HL-60 (cell line): ENCODE results near the gene CYP27C1.

Experiments used
- POLR2AphosphoS5 ChIP-seq: IDR thresholded peaks from 2 replicates; pipeline ENCODE4 v1.6.1; 2012; ENCODE audit warnings: low read depth
- REST ChIP-seq: IDR thresholded peaks from 2 replicates; pipeline ENCODE4 v1.6.1; 2012; ENCODE audit warnings: low read depth; ENCODE audit not compliant: insufficient replicate concordance
- TF ChIP-seq, protein P1 (sequence below): IDR thresholded peaks from one replicate; pipeline ENCODE4 v1.5.1; 2011; ENCODE audit warnings: low read length, control low read depth, inconsistent platforms; ENCODE audit not compliant: insufficient read depth

GRCh38 chr2:127169066-127169660 lies 50.9 kb downstream of the CYP27C1 start:
- TF ChIP-seq, protein P1, sequence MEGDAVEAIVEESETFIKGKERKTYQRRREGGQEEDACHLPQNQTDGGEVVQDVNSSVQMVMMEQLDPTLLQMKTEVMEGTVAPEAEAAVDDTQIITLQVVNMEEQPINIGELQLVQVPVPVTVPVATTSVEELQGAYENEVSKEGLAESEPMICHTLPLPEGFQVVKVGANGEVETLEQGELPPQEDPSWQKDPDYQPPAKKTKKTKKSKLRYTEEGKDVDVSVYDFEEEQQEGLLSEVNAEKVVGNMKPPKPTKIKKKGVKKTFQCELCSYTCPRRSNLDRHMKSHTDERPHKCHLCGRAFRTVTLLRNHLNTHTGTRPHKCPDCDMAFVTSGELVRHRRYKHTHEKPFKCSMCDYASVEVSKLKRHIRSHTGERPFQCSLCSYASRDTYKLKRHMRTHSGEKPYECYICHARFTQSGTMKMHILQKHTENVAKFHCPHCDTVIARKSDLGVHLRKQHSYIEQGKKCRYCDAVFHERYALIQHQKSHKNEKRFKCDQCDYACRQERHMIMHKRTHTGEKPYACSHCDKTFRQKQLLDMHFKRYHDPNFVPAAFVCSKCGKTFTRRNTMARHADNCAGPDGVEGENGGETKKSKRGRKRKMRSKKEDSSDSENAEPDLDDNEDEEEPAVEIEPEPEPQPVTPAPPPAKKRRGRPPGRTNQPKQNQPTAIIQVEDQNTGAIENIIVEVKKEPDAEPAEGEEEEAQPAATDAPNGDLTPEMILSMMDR = no peak
- TF ChIP-seq POLR2AphosphoS5 = no peak
- TF ChIP-seq REST = no peak
